H1 (cell line): Measurements from ENCODE around the gene RRP1B. TPM values are rescaled to one million over a fixed set of nuclear protein-coding genes. Genes with fewer than 3 reads are reported as not detected.

Experiments
- ASH2L ChIP-seq: fragments of 200-600, 300-600 bp; sonication (generic); IDR thresholded peaks from one replicate; pipeline ENCODE4 v1.7.1; 2017; ENCODE audit warnings: low read length
- CHD7 ChIP-seq: fragments of 300-600 bp; sonication (generic); IDR thresholded peaks from 2 replicates; pipeline ENCODE4 v1.7.1; 2012; ENCODE audit warnings: low read length, moderate library complexity, mild to moderate bottlenecking, inconsistent platforms; ENCODE audit not compliant: insufficient replicate concordance
- FOSL1 ChIP-seq: IDR thresholded peaks from 2 replicates; pipeline ENCODE4 v1.6.1; 2011; ENCODE audit warnings: mild to moderate bottlenecking, low read depth, low read length, moderate library complexity; ENCODE audit not compliant: insufficient read depth
- GTF2F1 ChIP-seq: IDR thresholded peaks from 2 replicates; pipeline ENCODE4 v1.6.1; 2012; ENCODE audit warnings: low read depth, low read length, improper control_type of control experiment, borderline replicate concordance
- POLR2A ChIP-seq, 2 experiments: IDR thresholded peaks; 1 replicate in 1 of 2; 2 replicates in 1 of 2; pipeline ENCODE4 v1.6.1; 2011; ENCODE audit warnings: low read depth in 2 of 2, low read length in 2 of 2, mild to moderate bottlenecking in 2 of 2; ENCODE audit errors: control extremely low read depth in 1 of 2
- POLR2AphosphoS5 ChIP-seq: IDR thresholded peaks from 2 replicates; pipeline ENCODE4 v1.6.1; 2011; ENCODE audit warnings: low read depth, low read length
- SP4 ChIP-seq: IDR thresholded peaks from 2 replicates; pipeline ENCODE4 v1.6.1; 2012; ENCODE audit warnings: low read length, inconsistent platforms
- USF2 ChIP-seq: IDR thresholded peaks from 2 replicates; pipeline ENCODE4 v1.6.1; 2011; ENCODE audit warnings: low read length, improper control_type of control experiment
- polyA plus RNA-seq, 7 experiments: library from polyadenylated mRNA; depleted of rRNA in 3 of 7; stranded (reverse) in 5 of 7; unstranded in 2 of 7; fragments of >200 nt in 5 of 7; fragments of 200-250 nt in 2 of 7; gene quantifications; 1 replicate in 5 of 7; 2 replicates in 1 of 7; 4 replicates in 1 of 7; pipeline versions ENCODE4 v1.2.1 to v1.2.3, GENCODE V29; 2011 to 2013; ENCODE audit warnings: missing spikeins in 2 of 7, mixed read lengths in 2 of 7
- total RNA-seq: library from RNA; stranded (reverse); fragmentation: NEBNext Ultra II Directional; extraction: Animal tissue kit (Norgen Biotek cat#: 25700); gene quantifications from 2 replicates; pipeline ENCODE4 v1.2.1, GENCODE V29; 2021

Gene RRP1B
- total and polyA plus RNA-seq, 2 of the 8 experiments (the other 6 are each of a cell fraction or from before 2014, with no cell fraction given), result 25.8 to 97.3 TPM

- TF ChIP-seq CHD7, result no peak
- no peak for TF ChIP-seq ASH2L
- TF ChIP-seq POLR2A (IDR thresholded peaks at IDR 0.05; ENCODE audit: control extremely low read depth in 1 of 2, low read depth in 2 of 2, low read length in 2 of 2), result no peak
- TF ChIP-seq POLR2AphosphoS5, result no peak
- TF ChIP-seq USF2, result no peak
- no peak for TF ChIP-seq SP4
- no peak for TF ChIP-seq GTF2F1
- no peak for TF ChIP-seq FOSL1
- TF ChIP-seq, all 59 proteins: peak for 0
Measured at GRCh38 chr21:43643193-43643592, 16.2 kb upstream of the RRP1B start (continued).
